RWPE2 (cell line): ENCODE data around the gene MRTFB.
A peak's percentile ranks its signal among the peaks of the same experiment; 100 is the strongest.

Experiments used
- ATAC-seq: fragments of 200-7000 bp; cut with Tn5 transposase; 3 replicates; pipeline ENCODE4 v1.9.1; 2021; ENCODE audit warnings: low read depth
- DNase-seq: peaks from one replicate; pipeline ENCODE4 v3.0.0-alpha.2; 2020; ENCODE audit warnings: low spot score
- H3K27ac ChIP-seq: fragments of 450-650 bp; 2 replicates; pipeline ENCODE4 v1.5.1; 2017; ENCODE audit warnings: mild to moderate bottlenecking; ENCODE audit not compliant: poor library complexity, severe bottlenecking
- H3K27me3 ChIP-seq: fragments of 250-450 bp; sonication (Bioruptor Pico); 2 replicates; pipeline ENCODE4 v1.5.1; 2021; ENCODE audit warnings: mild to moderate bottlenecking, moderate library complexity; ENCODE audit not compliant: insufficient read depth, poor library complexity, severe bottlenecking
- H3K36me3 ChIP-seq: fragments of 250-450 bp; sonication (Bioruptor Pico); 2 replicates; pipeline ENCODE4 v1.5.1; 2020; ENCODE audit warnings: low read depth, mild to moderate bottlenecking, moderate library complexity
- H3K4me1 ChIP-seq: fragments of 250-450 bp; sonication (Bioruptor Pico); 2 replicates; pipeline ENCODE4 v1.5.1; 2021; ENCODE audit warnings: mild to moderate bottlenecking, moderate library complexity; ENCODE audit not compliant: insufficient read depth, poor library complexity, severe bottlenecking
- H3K4me3 ChIP-seq: fragments of 250-450 bp; sonication (Bioruptor Pico); 2 replicates; pipeline ENCODE4 v1.5.1; 2021; ENCODE audit warnings: mild to moderate bottlenecking, moderate library complexity; ENCODE audit not compliant: severe bottlenecking
- H3K9me3 ChIP-seq: fragments of 250-450 bp; sonication (Bioruptor Pico); 2 replicates; pipeline ENCODE4 v1.5.1; 2021; ENCODE audit warnings: mild to moderate bottlenecking, moderate library complexity; ENCODE audit not compliant: severe bottlenecking
- CTCF ChIP-seq: fragments of 450-650 bp; IDR thresholded peaks from one replicate; pipeline ENCODE4 v1.5.1; 2017; ENCODE audit warnings: mild to moderate bottlenecking, moderate library complexity; ENCODE audit not compliant: poor library complexity, severe bottlenecking

MRTFB gene

DNA sequence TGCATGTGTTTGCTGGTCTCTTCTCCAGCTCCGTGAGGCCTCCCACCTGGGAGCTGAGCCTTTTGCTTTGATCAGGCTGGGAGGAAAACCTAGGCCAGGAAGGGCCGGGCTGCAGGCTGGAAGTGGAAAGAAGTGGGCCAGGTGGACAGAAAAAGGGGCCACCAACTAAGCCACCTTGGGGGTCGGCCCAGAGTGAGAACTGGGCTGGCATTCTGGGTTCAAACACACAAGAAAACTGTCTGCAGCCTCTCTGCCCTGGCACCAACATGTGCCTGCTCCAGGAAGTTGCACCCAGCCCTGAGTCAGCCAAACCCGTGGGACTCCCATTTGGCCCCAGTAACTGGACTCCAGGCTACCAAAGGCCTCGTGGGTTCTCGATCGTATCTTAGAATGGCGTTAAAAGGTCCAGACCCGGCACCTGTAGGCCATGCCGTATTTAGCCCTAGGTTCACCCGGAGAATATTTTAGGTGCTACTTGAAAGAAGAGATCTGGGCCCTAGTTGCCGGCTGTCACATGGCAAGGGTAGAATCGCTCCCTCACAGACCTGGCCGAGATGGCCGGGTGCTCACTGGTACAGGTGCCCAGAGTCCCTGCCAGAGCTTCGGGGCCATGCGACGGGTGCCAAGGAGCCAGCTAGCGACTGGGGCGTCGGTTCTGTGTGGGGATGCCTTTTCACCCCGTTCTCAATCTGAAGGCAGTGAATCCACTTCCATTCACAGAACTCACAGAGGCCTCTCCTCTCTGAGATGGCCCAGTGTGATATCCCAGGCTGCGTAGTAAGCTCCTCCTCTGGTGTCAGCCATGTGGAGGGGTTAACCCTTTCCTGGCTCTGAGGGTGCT lies 236.6 kb downstream of the MRTFB start:
- H3K4me1 ChIP-seq, result peaks cover 58% of the 10 kb centered on the region
- H3K27ac ChIP-seq, result peak overlapping the region; percentile 71
- H3K9me3 ChIP-seq, result no peaks in the 10 kb centered on the region
- H3K36me3 ChIP-seq, result no peaks in the 10 kb centered on the region
- DNase-seq (no peak), ATAC-seq (0 out of 3 replicates have a peak, but pooled peaks have one; percentile 28)
- no peak overlapping the region for H3K4me3 ChIP-seq
- H3K27me3 ChIP-seq, result no peaks in the 10 kb centered on the region
- TF ChIP-seq CTCF, result no peak

DNA sequence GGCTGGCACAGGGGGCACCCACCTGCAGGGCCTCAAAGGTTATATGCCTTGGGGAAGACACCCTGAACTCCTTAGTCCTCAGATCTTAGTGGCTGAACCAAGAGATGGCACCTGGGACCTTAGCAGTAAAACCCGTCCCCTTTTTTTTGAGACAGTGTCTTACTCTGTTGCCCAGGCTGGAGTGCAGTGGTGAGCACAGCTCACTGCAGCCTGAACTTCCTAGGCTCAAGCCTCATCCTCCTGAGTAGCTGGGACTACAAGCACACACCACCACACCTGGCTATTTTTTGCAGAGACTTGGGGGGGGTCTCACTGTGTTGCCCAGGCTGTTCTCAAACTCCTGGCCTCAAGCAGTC lies 237.2 kb downstream of the MRTFB start:
- no peaks in the 10 kb centered on the region for H3K36me3 ChIP-seq
- peak overlapping the region; percentile 71 for H3K27ac ChIP-seq
- no peak for DNase-seq
- H3K4me1 ChIP-seq, result peaks cover 58% of the 10 kb centered on the region
- ATAC-seq, result no peak
- no peaks in the 10 kb centered on the region for H3K9me3 ChIP-seq
- TF ChIP-seq CTCF, result no peak
- H3K27me3 ChIP-seq, result no peaks in the 10 kb centered on the region
- no peak overlapping the region for H3K4me3 ChIP-seq

GRCh38 chr16:14309001-14309886 lies 238.1 kb downstream of the MRTFB start:
- DNase-seq (no peak), ATAC-seq (peak; percentile 46)
- Histone ChIP-seq H3K4me3 (no peak overlapping the region), H3K27me3 (no peaks in the 10 kb centered on the region), H3K9me3 (no peaks in the 10 kb centered on the region), H3K27ac (peak overlapping the region; percentile 71), H3K36me3 (no peaks in the 10 kb centered on the region), H3K4me1 (peaks cover 50% of the 10 kb centered on the region)
- peak; percentile 4 for TF ChIP-seq CTCF

DNA sequence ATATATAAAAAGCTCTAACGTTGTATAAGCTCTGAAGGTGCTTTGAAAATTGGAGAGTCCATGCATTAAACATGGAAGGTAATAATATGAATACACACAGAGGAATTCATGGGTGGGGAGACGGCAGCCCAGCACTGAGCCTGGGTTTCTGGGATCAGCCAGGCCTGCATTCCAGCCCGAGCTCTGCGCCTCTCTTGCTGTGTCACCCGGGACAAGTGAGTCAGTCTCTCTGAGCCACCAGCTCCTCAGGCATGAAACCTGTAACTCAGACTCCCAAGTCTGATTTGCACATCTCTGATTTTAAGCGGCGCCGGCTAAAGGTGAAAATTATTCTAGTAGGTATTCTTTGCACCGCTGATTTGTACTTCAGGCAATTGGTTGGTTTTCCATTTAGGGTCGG lies 238.8 kb downstream of the MRTFB start:
- peak; percentile 82 for ATAC-seq
- peaks cover 49% of the 10 kb centered on the region for H3K4me1 ChIP-seq
- H3K4me3 ChIP-seq, result no peak overlapping the region
- no peak for TF ChIP-seq CTCF
- no peaks in the 10 kb centered on the region for H3K27me3 ChIP-seq
- no peaks in the 10 kb centered on the region for H3K9me3 ChIP-seq
- DNase-seq, result no peak
- peak overlapping the region; percentile 71 for H3K27ac ChIP-seq
- no peaks in the 10 kb centered on the region for H3K36me3 ChIP-seq
